NCI-H446 treated with DMSO at 0.1 percent for 48 hours (cell line): ENCODE measurements around the gene MORF4L2.

Experiments used
- DNase-seq: peaks from one replicate; lab custom pipeline; 2025; lab: John Stamatoyannopoulos, UW

MORF4L2 gene

DNA sequence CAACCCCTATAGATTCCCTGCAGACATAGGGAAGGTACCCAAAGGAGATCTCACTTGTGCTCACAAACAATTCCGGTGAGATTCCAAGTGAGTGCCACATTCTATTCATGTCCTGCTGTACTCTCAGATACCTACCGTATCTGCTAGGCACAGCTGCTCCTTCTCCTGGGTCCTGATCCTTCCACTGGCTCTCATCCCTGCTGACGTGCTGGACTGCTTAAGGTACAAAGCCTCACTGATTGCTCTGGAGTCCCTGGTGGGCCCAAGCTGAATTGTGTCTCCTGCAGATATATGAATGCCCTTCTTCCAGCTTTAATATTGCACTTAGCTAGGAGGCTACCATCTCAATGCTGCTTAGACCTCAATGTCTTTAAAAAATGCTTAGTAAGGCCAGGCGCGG, 55.4 kb downstream of the MORF4L2 start:
- no peak for DNase-seq

DNA sequence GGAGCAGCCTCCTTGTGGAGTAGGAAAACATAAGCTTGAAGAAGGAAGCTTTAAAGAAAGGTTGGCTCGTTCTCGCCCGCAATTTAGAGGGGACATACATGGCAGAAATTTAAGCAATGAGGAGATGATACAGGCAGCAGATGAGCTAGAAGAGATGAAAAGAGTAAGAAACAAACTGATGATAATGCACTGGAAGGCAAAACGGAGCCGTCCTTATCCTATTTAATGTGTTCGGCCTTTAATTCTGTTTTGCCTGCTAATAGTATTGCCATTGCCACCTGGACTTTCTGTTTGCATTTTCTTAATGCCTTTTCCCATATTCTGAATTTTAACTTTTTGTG, 56.4 kb downstream of the MORF4L2 start:
- no peak for DNase-seq

DNA sequence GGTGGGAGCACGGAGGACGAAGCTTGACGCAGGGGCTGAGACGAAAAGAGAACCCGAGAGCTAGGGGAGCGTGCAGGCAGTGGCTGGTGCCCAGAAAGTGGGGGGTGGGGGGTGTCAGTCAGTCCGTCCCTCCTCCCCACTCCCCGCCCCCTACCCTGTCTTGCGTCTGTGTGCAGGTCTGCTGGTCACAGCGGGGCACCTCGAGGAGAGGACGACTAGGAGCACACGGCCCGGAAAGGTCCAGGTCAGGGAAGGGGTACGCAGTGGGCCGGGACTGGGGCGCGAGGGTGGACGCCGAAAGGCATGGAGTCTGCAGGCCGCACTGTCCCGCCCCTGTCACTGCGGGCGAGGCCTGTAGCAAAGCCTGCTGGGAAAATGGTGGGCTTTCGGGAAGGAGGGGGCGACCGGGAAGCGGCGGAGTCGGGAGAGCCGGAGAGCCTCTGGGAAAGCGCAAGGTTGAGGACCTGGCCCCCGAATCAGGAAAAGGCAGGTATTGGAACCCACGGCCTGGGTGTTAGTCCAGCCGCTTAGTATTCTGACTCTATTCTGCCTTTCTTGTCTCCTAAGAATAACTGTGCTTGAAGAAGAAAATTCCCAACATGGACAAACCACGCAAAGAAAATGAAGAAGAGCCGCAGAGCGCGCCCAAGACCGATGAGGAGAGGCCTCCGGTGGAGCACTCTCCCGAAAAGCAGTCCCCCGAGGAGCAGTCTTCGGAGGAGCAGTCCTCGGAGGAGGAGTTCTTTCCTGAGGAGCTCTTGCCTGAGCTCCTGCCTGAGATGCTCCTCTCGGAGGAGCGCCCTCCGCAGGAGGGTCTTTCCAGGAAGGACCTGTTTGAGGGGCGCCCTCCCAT, 57.0 kb downstream of the MORF4L2 start:
- DNase-seq, result peak; percentile 18

DNA sequence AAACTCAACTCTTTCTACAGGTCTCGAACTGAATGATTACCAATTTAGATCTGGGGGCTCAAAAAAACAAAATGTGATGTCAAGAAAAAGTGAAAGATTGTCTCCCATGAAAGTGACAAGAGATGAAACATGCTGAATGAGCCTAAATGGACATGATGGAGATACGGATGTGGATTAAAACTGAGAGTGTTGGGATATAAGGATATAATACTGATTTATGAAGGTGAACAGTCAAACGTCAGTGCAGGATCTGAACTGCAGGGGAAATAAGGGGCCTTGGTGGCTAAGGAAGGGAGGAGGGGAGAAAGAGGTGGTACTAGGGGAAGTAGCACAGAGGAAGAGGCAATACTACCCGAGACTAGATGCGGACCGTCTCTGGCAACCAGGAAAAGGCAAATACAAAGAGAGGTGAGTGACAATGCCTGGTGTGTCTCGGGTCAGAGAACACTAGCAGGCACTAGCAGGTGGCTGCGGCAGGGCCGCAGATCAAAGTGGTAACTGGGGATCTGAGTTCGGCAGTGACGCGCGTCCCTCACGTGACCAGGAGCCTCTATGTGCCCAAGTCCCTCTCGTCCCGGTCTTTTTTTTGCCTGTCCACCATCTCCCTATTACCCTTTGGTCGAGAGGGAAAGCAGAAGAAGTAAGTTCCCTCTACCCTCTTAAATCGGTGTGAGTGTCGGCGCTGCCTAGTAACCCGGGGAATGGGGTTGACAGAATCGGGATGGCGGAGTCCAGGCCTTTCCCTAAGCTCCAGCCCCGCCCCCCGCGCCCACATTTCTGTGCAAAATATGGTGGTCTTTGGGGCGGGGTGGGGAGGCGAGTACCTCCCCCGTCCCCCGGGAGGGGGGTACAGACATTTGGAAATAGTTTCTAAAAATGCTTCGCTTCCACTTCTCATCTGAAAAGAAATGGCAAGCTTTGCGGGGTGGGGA, 57.8 kb downstream of the MORF4L2 start, which contains the start of gene TCEAL1:
TCEAL1 (plus strand) TSS at position 590 of the 932 bp plus-strand sequence. CDS start 942 bp downstream, outside the sequence.
- DNase-seq, result peak; percentile 37

DNA sequence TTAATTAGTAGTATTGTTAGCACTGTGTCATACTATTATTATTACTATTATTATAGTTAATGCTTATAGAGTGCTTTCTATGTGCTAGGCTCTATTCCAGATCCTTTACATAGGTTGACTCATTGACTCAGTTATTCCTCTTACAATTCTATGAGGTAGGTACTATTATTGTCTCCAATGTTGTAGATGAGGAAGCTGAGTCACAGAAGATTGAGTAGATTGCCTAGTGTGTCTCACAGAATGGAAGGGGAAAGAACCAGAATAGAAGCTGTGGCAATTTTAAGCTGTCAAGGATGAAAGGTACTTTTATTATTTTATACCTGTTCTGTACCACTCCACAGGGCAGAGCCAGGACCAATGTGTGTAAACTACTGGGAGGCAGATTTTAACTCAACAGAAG, 59.6 kb downstream of the MORF4L2 start:
- DNase-seq, result no peak
